HepG2 (cell line): Measurements from ENCODE around the gene PSMB11. TPM values are rescaled to one million over a fixed set of nuclear protein-coding genes. Genes with fewer than 3 reads are reported as not detected.
A peak's percentile ranks its signal among the peaks of the same experiment; 100 is the strongest.

ENCODE experiments used
- AHR ChIP-seq: IDR thresholded peaks from 2 replicates; pipeline ENCODE4 v1.6.1; 2018; ENCODE audit warnings: missing genetic modification reagents, missing compliant biosample characterization
- ATF7-NPFF ChIP-seq: sonication (generic); formaldehyde crosslinking; IDR thresholded peaks from 2 replicates; pipeline ENCODE4 v1.8.1; 2023; ENCODE audit warnings: mild to moderate bottlenecking, low read depth, missing genetic modification reagents, moderate library complexity
- IRF2 ChIP-seq: IDR thresholded peaks from 2 replicates; pipeline ENCODE4 v1.6.1; 2018; ENCODE audit warnings: missing genetic modification reagents, missing compliant biosample characterization
- KLF12 ChIP-seq: sonication (generic); formaldehyde crosslinking; IDR thresholded peaks from 2 replicates; pipeline ENCODE4 v1.4.0; 2020; ENCODE audit warnings: missing genetic modification reagents, borderline replicate concordance
- MED13 ChIP-seq: sonication (generic); formaldehyde crosslinking; IDR thresholded peaks from 2 replicates; pipeline ENCODE4 v1.5.0; 2020; ENCODE audit warnings: missing genetic modification reagents
- MTA3 ChIP-seq: sonication (generic); formaldehyde crosslinking; IDR thresholded peaks from 2 replicates; pipeline ENCODE4 v1.4.0; 2020; ENCODE audit warnings: missing genetic modification reagents
- NFIB ChIP-seq: sonication (generic); formaldehyde crosslinking; IDR thresholded peaks from 2 replicates; pipeline ENCODE4 v1.9.0; 2021; ENCODE audit warnings: missing genetic modification reagents, mild to moderate bottlenecking, borderline replicate concordance
- NR1H2 ChIP-seq: sonication (generic); formaldehyde crosslinking; IDR thresholded peaks from 2 replicates; pipeline ENCODE4 v1.8.1; 2022; ENCODE audit warnings: low read depth, missing genetic modification reagents, borderline replicate concordance
- SMAD3 ChIP-seq: sonication (generic); formaldehyde crosslinking; IDR thresholded peaks from 2 replicates; pipeline ENCODE4 v1.4.0; 2020; ENCODE audit warnings: missing genetic modification reagents
- ZNF121 ChIP-seq: sonication (generic); formaldehyde crosslinking; IDR thresholded peaks from 2 replicates; pipeline ENCODE4 v1.5.0; 2020; ENCODE audit warnings: mild to moderate bottlenecking, missing genetic modification reagents
- ZNF552 ChIP-seq: sonication (generic); formaldehyde crosslinking; IDR thresholded peaks from 2 replicates; pipeline ENCODE4 v1.9.0; 2022; ENCODE audit warnings: missing genetic modification reagents, mild to moderate bottlenecking, borderline replicate concordance
- ZSCAN30 ChIP-seq: sonication (generic); formaldehyde crosslinking; IDR thresholded peaks from 2 replicates; pipeline ENCODE4 v1.5.0; 2020; ENCODE audit warnings: mild to moderate bottlenecking, missing genetic modification reagents
- polyA plus RNA-seq, 8 experiments: library from polyadenylated mRNA; depleted of rRNA in 3 of 8; stranded (reverse) in 7 of 8; unstranded in 1 of 8; fragments of >200 nt; fragmentation: Illumina TruSeq in 4 of 8; extraction: Trizol in 4 of 8; gene quantifications; 2 replicates each; pipeline versions ENCODE4 v1.2.1 to v1.2.3, GENCODE V29; 2011 to 2016; ENCODE audit warnings: low read depth in 4 of 8, missing spikeins in 1 of 8, mixed read lengths in 1 of 8; ENCODE audit not compliant: insufficient read depth in 1 of 8
- total RNA-seq, 5 experiments: library from RNA; depleted of rRNA; stranded (reverse); fragments of >200 nt; fragmentation: Illumina TruSeq; extraction: Trizol; gene quantifications; 2 replicates each; pipeline ENCODE4 v1.2.3, GENCODE V29; 2016; ENCODE audit warnings: low read depth in 1 of 5
- TF ChIP-seq, protein P1 (sequence below): sonication (generic); formaldehyde crosslinking; IDR thresholded peaks from 2 replicates; pipeline ENCODE4 v1.5.0; 2020; ENCODE audit warnings: missing genetic modification reagents
- TF ChIP-seq, protein P2 (sequence below): sonication (generic); formaldehyde crosslinking; IDR thresholded peaks from 2 replicates; pipeline ENCODE4 v1.5.1; 2020; ENCODE audit warnings: missing genetic modification reagents, mild to moderate bottlenecking, borderline replicate concordance
- TF ChIP-seq, protein P3 (sequence below): sonication (generic); formaldehyde crosslinking; IDR thresholded peaks from 2 replicates; pipeline ENCODE4 v1.8.1; 2023; ENCODE audit warnings: mild to moderate bottlenecking, missing genetic modification reagents, borderline replicate concordance
- TF ChIP-seq, protein P4 (sequence below): sonication (generic); formaldehyde crosslinking; IDR thresholded peaks from 2 replicates; pipeline ENCODE4 v1.8.1; 2023; ENCODE audit warnings: missing genetic modification reagents, inconsistent platforms, borderline replicate concordance
- TF ChIP-seq, protein P5 (sequence below): IDR thresholded peaks from 2 replicates; pipeline ENCODE4 v1.4.0; 2020; ENCODE audit warnings: mild to moderate bottlenecking, missing genetic modification reagents
- TF ChIP-seq, protein P6 (sequence below): sonication (generic); formaldehyde crosslinking; conservative IDR thresholded peaks from 2 replicates; pipeline ENCODE4 v1.5.0; 2020; ENCODE audit warnings: missing genetic modification reagents

The PSMB11 gene
- total and polyA plus RNA-seq, 2 of the 13 experiments (the other 11 are each of a cell fraction or from before 2014, with no cell fraction given), result not detected

DNA sequence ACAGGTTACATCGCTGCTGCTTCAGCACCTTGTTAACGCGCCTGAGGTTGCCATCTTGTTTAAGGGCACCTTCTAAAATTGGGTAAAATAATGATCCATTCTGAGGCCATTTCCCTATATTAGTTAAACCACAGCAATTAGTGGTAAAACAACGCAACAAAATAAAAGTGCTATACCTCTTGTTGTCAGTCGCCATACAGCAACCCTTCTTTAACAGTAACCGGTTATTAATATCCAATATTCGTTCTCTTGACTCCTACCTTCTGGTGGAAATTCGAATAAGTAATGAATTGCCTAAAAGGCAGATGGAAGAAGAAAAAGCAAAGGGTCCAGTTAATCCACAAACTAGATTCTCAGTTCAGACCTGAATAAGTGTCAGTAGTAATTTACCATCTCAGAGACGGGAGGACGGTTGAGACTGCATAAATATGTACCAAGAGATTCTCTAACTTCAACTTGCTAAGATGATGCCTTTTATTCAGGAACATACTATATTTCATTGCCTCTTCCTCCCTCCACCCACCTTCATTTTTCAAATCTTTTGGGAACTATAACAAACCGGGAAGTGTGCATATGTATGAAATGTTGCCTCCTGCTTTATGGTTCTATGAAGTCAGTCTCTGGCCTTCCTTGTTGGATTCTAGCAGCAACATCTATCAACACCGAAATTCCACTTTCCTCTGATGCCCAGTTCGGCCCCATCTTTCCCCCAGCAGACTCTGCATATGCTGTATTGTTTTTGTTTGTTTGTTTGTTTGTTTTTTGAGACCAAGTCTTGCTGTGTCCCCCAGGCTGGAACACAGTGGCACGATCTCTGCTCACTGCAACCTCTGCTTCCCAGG is 6.5 kb upstream of the PSMB11 start (continued):
- TF ChIP-seq MTA3 (CRISPR knock-in tag) (no peak), ZSCAN30 (no peak), NFIB (CRISPR knock-in tag) (no peak), ZNF121 (no peak), AHR (CRISPR knock-in tag) (no peak), KLF12 (CRISPR knock-in tag) (no peak), ZNF552 (CRISPR knock-in tag) (no peak), MED13 (CRISPR knock-in tag) (no peak), IRF2 (CRISPR knock-in tag) (no peak; the same call in 1 of the 2 replicates), ATF7-NPFF (CRISPR knock-in tag) (no peak), SMAD3 (CRISPR knock-in tag) (peak; percentile 11; the same call in 1 of the 2 replicates), NR1H2 (CRISPR knock-in tag) (no peak)
- TF ChIP-seq, protein P1, sequence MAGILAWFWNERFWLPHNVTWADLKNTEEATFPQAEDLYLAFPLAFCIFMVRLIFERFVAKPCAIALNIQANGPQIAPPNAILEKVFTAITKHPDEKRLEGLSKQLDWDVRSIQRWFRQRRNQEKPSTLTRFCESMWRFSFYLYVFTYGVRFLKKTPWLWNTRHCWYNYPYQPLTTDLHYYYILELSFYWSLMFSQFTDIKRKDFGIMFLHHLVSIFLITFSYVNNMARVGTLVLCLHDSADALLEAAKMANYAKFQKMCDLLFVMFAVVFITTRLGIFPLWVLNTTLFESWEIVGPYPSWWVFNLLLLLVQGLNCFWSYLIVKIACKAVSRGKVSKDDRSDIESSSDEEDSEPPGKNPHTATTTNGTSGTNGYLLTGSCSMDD (CRISPR knock-in tag), result no peak
- TF ChIP-seq, protein P2, sequence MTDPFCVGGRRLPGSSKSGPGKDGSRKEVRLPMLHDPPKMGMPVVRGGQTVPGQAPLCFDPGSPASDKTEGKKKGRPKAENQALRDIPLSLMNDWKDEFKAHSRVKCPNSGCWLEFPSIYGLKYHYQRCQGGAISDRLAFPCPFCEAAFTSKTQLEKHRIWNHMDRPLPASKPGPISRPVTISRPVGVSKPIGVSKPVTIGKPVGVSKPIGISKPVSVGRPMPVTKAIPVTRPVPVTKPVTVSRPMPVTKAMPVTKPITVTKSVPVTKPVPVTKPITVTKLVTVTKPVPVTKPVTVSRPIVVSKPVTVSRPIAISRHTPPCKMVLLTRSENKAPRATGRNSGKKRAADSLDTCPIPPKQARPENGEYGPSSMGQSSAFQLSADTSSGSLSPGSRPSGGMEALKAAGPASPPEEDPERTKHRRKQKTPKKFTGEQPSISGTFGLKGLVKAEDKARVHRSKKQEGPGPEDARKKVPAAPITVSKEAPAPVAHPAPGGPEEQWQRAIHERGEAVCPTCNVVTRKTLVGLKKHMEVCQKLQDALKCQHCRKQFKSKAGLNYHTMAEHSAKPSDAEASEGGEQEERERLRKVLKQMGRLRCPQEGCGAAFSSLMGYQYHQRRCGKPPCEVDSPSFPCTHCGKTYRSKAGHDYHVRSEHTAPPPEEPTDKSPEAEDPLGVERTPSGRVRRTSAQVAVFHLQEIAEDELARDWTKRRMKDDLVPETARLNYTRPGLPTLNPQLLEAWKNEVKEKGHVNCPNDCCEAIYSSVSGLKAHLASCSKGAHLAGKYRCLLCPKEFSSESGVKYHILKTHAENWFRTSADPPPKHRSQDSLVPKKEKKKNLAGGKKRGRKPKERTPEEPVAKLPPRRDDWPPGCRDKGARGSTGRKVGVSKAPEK (CRISPR knock-in tag), result no peak
- TF ChIP-seq, protein P3, sequence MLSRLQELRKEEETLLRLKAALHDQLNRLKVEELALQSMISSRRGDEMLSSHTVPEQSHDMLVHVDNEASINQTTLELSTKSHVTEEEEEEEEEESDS, result no peak
- TF ChIP-seq, protein P4, sequence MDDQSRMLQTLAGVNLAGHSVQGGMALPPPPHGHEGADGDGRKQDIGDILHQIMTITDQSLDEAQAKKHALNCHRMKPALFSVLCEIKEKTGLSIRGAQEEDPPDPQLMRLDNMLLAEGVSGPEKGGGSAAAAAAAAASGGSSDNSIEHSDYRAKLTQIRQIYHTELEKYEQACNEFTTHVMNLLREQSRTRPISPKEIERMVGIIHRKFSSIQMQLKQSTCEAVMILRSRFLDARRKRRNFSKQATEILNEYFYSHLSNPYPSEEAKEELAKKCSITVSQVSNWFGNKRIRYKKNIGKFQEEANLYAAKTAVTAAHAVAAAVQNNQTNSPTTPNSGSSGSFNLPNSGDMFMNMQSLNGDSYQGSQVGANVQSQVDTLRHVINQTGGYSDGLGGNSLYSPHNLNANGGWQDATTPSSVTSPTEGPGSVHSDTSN, result no peak
- TF ChIP-seq, protein P5, sequence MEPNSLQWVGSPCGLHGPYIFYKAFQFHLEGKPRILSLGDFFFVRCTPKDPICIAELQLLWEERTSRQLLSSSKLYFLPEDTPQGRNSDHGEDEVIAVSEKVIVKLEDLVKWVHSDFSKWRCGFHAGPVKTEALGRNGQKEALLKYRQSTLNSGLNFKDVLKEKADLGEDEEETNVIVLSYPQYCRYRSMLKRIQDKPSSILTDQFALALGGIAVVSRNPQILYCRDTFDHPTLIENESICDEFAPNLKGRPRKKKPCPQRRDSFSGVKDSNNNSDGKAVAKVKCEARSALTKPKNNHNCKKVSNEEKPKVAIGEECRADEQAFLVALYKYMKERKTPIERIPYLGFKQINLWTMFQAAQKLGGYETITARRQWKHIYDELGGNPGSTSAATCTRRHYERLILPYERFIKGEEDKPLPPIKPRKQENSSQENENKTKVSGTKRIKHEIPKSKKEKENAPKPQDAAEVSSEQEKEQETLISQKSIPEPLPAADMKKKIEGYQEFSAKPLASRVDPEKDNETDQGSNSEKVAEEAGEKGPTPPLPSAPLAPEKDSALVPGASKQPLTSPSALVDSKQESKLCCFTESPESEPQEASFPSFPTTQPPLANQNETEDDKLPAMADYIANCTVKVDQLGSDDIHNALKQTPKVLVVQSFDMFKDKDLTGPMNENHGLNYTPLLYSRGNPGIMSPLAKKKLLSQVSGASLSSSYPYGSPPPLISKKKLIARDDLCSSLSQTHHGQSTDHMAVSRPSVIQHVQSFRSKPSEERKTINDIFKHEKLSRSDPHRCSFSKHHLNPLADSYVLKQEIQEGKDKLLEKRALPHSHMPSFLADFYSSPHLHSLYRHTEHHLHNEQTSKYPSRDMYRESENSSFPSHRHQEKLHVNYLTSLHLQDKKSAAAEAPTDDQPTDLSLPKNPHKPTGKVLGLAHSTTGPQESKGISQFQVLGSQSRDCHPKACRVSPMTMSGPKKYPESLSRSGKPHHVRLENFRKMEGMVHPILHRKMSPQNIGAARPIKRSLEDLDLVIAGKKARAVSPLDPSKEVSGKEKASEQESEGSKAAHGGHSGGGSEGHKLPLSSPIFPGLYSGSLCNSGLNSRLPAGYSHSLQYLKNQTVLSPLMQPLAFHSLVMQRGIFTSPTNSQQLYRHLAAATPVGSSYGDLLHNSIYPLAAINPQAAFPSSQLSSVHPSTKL (CRISPR knock-in tag), result peak; percentile 10
- TF ChIP-seq, protein P6, sequence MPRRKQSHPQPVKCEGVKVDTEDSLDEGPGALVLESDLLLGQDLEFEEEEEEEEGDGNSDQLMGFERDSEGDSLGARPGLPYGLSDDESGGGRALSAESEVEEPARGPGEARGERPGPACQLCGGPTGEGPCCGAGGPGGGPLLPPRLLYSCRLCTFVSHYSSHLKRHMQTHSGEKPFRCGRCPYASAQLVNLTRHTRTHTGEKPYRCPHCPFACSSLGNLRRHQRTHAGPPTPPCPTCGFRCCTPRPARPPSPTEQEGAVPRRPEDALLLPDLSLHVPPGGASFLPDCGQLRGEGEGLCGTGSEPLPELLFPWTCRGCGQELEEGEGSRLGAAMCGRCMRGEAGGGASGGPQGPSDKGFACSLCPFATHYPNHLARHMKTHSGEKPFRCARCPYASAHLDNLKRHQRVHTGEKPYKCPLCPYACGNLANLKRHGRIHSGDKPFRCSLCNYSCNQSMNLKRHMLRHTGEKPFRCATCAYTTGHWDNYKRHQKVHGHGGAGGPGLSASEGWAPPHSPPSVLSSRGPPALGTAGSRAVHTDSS (CRISPR knock-in tag), result no peak
